Measurements from ENCODE around the gene FAM83E.
"Not testable (repeated sequence)": the region's sequence is repeated elsewhere in the genome, so short reads cannot be mapped to it uniquely, and the experiment has no call there.

FAM83E gene

GRCh38 chr19:48639483-48640375, 24.9 kb upstream of the FAM83E start:
- no peak for DNase-seq

GRCh38 chr19:48638831-48639381, 24.0 kb upstream of the FAM83E start:
- peak; percentile 50 for DNase-seq

GRCh38 chr19:48637948-48638830, 23.3 kb upstream of the FAM83E start:
- DNase-seq = peak; percentile 96

GRCh38 chr19:48637449-48637947, 22.6 kb upstream of the FAM83E start:
- DNase-seq = peak; percentile 100

GRCh38 chr19:48636859-48637448, 22.1 kb upstream of the FAM83E start, which contains the start of gene DBP:
Gene DBP (minus strand): TSS chr19:48637379. CDS start chr19:48636994, 385 bp downstream.
- DNase-seq = no peak

- peak; percentile 51 for DNase-seq
These were observed 21.3 kb upstream of the FAM83E start for GRCh38 chr19:48635966-48636858.

- DNase-seq = peak; percentile 82
These were observed 20.5 kb upstream of the FAM83E start for GRCh38 chr19:48635263-48635965.

GRCh38 chr19:48634424-48635262, 19.8 kb upstream of the FAM83E start:
- peak; percentile 99 for DNase-seq

GRCh38 chr19:48634036-48634342, 19.1 kb upstream of the FAM83E start:
- no peak for DNase-seq

GRCh38 chr19:48633148-48634035, 18.5 kb upstream of the FAM83E start:
- DNase-seq = peak; percentile 84

- DNase-seq = no peak
These were observed 17.8 kb upstream of the FAM83E start for GRCh38 chr19:48632692-48633147.

- DNase-seq = not testable (repeated sequence)
These were observed 17.4 kb upstream of the FAM83E start for GRCh38 chr19:48632286-48632685.

- no peak for DNase-seq
These were observed 16.3 kb upstream of the FAM83E start for GRCh38 chr19:48631225-48631624.

- DNase-seq = no peak
These were observed 15.6 kb upstream of the FAM83E start for GRCh38 chr19:48630296-48631063.

GRCh38 chr19:48629599-48630295, 14.9 kb upstream of the FAM83E start:
- peak; percentile 85 for DNase-seq

GRCh38 chr19:48629297-48629598, 14.4 kb upstream of the FAM83E start:
- no peak for DNase-seq

- no peak for DNase-seq
These were observed 13.8 kb upstream of the FAM83E start for GRCh38 chr19:48628486-48629296.
